HepG2 (cell line): ENCODE data around the gene GPS1. TPM values are rescaled to one million over a fixed set of nuclear protein-coding genes. Genes with fewer than 3 reads are reported as not detected.

Experiments used
- AGO1 ChIP-seq: fragments of 200-400 bp; formaldehyde crosslinking; IDR thresholded peaks from 2 replicates; pipeline ENCODE4 v1.6.1; 2017; ENCODE audit warnings: mild to moderate bottlenecking, low read depth, low read length, moderate library complexity; ENCODE audit not compliant: poor library complexity, severe bottlenecking
- AGO2 ChIP-seq: fragments of 200-400 bp; formaldehyde crosslinking; optimal IDR thresholded peaks from 2 replicates; pipeline ENCODE3; 2017; ENCODE audit warnings: mild to moderate bottlenecking, low read depth, low read length, moderate library complexity
- ARHGAP35 ChIP-seq: sonication (generic); formaldehyde crosslinking; IDR thresholded peaks from 2 replicates; pipeline ENCODE4 v1.9.0; 2022; ENCODE audit warnings: mild to moderate bottlenecking, inconsistent platforms, moderate library complexity, missing genetic modification reagents, borderline replicate concordance
- GABPB1 ChIP-seq: IDR thresholded peaks from 2 replicates; pipeline ENCODE4 v1.6.1; 2016; ENCODE audit warnings: mild to moderate bottlenecking, missing genetic modification reagents, moderate library complexity, missing compliant biosample characterization
- HNRNPLL ChIP-seq: fragments of 200-400 bp; formaldehyde crosslinking; IDR thresholded peaks from 2 replicates; pipeline ENCODE4 v1.6.1; 2017; ENCODE audit warnings: mild to moderate bottlenecking, low read depth, low read length; ENCODE audit not compliant: poor library complexity, severe bottlenecking
- KAT2B ChIP-seq: fragments of 150-350 bp; IDR thresholded peaks from 2 replicates; pipeline ENCODE4 v1.6.1; 2014; ENCODE audit warnings: low read depth, low read length, borderline replicate concordance
- RBFOX2 ChIP-seq: fragments of 200-400 bp; formaldehyde crosslinking; IDR thresholded peaks from 2 replicates; pipeline ENCODE4 v1.6.1; 2017; ENCODE audit warnings: low read depth, mild to moderate bottlenecking, low read length
- SUZ12 ChIP-seq: fragments of 150-350 bp; IDR thresholded peaks from 2 replicates; pipeline ENCODE4 v1.6.1; 2014; ENCODE audit warnings: low read depth, low read length
- TCF12 ChIP-seq, 2 experiments: fragments of 450-650 bp in 1 of 2; sonication (generic) in 1 of 2; formaldehyde crosslinking in 1 of 2; IDR thresholded peaks; 2 replicates each; pipeline versions ENCODE4 v1.6.1 to v1.8.0; 2017 to 2022; ENCODE audit warnings: antibody characterized with exemption in 1 of 2, mild to moderate bottlenecking in 1 of 2, missing genetic modification reagents in 1 of 2, moderate library complexity in 1 of 2
- TGIF2 ChIP-seq: IDR thresholded peaks from 2 replicates; pipeline ENCODE4 v1.6.1; 2016; ENCODE audit warnings: control low read depth, missing compliant biosample characterization
- TSC22D2 ChIP-seq: sonication (generic); formaldehyde crosslinking; IDR thresholded peaks from 2 replicates; pipeline ENCODE4 v1.5.1; 2020; ENCODE audit warnings: missing genetic modification reagents, mild to moderate bottlenecking, borderline replicate concordance
- ZNF337 ChIP-seq: sonication (generic); formaldehyde crosslinking; IDR thresholded peaks from 2 replicates; pipeline ENCODE4 v1.5.1; 2020; ENCODE audit warnings: missing genetic modification reagents, low read depth, mild to moderate bottlenecking, borderline replicate concordance
- ZSCAN9 ChIP-seq: IDR thresholded peaks from 2 replicates; pipeline ENCODE4 v1.6.1; 2016; ENCODE audit warnings: borderline replicate concordance
- polyA plus RNA-seq, 8 experiments: library from polyadenylated mRNA; depleted of rRNA in 3 of 8; stranded (reverse) in 7 of 8; unstranded in 1 of 8; fragments of >200 nt; fragmentation: Illumina TruSeq in 4 of 8; extraction: Trizol in 4 of 8; gene quantifications; 2 replicates each; pipeline versions ENCODE4 v1.2.1 to v1.2.3, GENCODE V29; 2011 to 2016; ENCODE audit warnings: low read depth in 4 of 8, missing spikeins in 1 of 8, mixed read lengths in 1 of 8; ENCODE audit not compliant: insufficient read depth in 1 of 8
- total RNA-seq, 5 experiments: library from RNA; depleted of rRNA; stranded (reverse); fragments of >200 nt; fragmentation: Illumina TruSeq; extraction: Trizol; gene quantifications; 2 replicates each; pipeline ENCODE4 v1.2.3, GENCODE V29; 2016; ENCODE audit warnings: low read depth in 1 of 5
- TF ChIP-seq, protein P1 (sequence below): sonication (generic); formaldehyde crosslinking; IDR thresholded peaks from 2 replicates; pipeline ENCODE4 v1.4.0; 2020; ENCODE audit warnings: missing genetic modification reagents, borderline replicate concordance
- TF ChIP-seq, protein P2 (sequence below): sonication (generic); formaldehyde crosslinking; IDR thresholded peaks from 2 replicates; pipeline ENCODE4 v1.4.0; 2020; ENCODE audit warnings: missing genetic modification reagents

GPS1 gene
- total and polyA plus RNA-seq, 2 of the 13 experiments (the other 11 are each of a cell fraction or from before 2014, with no cell fraction given), result 124 to 128 TPM

DNA sequence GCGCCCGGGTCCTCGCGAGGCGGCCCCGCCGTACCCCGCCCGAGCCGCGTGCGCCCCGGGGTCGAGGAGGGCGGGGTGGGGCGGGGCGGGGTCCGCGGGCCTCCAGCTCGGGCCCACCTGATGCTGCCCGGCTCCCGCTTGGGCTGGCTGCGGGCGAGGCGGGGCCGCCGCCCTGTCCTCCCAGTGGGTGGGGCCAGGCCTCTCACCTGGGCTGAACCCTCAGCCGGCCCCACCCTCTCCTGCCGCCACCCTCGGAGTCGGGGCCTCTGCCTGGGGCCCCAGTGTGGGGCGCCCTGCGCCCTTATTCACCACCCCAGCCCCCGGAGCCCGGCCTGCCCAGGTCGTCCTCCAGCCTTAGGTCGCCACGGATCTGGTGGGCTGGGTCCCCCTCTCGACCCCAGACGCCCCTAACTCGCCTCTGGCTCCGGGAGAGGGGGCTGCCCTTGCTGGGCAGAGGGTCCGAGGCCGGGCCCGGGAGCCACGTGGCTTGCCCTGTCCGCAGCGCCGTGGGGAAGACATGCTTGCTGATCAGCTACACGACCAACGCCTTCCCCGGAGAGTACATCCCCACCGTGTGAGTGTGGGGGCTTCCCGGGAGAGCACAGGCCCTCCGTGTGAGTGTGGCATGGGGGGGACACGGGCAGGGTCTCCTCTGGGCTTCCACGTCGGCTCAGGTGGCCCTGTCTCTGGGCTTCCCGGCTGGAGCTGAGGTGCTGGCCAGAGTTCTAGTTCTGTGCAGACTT is 19.6 kb upstream of the GPS1 start (continued):
- no peak for TF ChIP-seq ARHGAP35 (CRISPR knock-in tag)
- TF ChIP-seq KAT2B, result no peak
- no peak for TF ChIP-seq TCF12 (IDR thresholded peaks at IDR 0.05)
- TF ChIP-seq TCF12 (CRISPR knock-in tag; IDR thresholded peaks at IDR 0.05), result 0 out of 2 replicates have a peak, but pooled peaks have one; percentile 25
- TF ChIP-seq, protein P1, sequence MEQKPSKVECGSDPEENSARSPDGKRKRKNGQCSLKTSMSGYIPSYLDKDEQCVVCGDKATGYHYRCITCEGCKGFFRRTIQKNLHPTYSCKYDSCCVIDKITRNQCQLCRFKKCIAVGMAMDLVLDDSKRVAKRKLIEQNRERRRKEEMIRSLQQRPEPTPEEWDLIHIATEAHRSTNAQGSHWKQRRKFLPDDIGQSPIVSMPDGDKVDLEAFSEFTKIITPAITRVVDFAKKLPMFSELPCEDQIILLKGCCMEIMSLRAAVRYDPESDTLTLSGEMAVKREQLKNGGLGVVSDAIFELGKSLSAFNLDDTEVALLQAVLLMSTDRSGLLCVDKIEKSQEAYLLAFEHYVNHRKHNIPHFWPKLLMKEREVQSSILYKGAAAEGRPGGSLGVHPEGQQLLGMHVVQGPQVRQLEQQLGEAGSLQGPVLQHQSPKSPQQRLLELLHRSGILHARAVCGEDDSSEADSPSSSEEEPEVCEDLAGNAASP (CRISPR knock-in tag), result 0 out of 2 replicates have a peak, but pooled peaks have one; percentile 25
- TF ChIP-seq RBFOX2, result peak; percentile 69
- TF ChIP-seq, protein P2, sequence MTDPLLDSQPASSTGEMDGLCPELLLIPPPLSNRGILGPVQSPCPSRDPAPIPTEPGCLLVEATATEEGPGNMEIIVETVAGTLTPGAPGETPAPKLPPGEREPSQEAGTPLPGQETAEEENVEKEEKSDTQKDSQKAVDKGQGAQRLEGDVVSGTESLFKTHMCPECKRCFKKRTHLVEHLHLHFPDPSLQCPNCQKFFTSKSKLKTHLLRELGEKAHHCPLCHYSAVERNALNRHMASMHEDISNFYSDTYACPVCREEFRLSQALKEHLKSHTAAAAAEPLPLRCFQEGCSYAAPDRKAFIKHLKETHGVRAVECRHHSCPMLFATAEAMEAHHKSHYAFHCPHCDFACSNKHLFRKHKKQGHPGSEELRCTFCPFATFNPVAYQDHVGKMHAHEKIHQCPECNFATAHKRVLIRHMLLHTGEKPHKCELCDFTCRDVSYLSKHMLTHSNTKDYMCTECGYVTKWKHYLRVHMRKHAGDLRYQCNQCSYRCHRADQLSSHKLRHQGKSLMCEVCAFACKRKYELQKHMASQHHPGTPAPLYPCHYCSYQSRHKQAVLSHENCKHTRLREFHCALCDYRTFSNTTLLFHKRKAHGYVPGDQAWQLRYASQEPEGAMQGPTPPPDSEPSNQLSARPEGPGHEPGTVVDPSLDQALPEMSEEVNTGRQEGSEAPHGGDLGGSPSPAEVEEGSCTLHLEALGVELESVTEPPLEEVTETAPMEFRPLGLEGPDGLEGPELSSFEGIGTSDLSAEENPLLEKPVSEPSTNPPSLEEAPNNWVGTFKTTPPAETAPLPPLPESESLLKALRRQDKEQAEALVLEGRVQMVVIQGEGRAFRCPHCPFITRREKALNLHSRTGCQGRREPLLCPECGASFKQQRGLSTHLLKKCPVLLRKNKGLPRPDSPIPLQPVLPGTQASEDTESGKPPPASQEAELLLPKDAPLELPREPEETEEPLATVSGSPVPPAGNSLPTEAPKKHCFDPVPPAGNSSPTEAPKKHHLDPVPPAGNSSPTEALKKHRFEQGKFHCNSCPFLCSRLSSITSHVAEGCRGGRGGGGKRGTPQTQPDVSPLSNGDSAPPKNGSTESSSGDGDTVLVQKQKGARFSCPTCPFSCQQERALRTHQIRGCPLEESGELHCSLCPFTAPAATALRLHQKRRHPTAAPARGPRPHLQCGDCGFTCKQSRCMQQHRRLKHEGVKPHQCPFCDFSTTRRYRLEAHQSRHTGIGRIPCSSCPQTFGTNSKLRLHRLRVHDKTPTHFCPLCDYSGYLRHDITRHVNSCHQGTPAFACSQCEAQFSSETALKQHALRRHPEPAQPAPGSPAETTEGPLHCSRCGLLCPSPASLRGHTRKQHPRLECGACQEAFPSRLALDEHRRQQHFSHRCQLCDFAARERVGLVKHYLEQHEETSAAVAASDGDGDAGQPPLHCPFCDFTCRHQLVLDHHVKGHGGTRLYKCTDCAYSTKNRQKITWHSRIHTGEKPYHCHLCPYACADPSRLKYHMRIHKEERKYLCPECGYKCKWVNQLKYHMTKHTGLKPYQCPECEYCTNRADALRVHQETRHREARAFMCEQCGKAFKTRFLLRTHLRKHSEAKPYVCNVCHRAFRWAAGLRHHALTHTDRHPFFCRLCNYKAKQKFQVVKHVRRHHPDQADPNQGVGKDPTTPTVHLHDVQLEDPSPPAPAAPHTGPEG (CRISPR knock-in tag), result no peak
- no peak for TF ChIP-seq ZSCAN9 (CRISPR knock-in tag)
- TF ChIP-seq HNRNPLL, result peak; percentile 19
- TF ChIP-seq SUZ12, result no peak
- TF ChIP-seq TGIF2, result no peak
- peak; percentile 95 for TF ChIP-seq AGO2
- TF ChIP-seq ZNF337 (CRISPR knock-in tag), result no peak
- TF ChIP-seq GABPB1 (CRISPR knock-in tag), result peak; percentile 20; the same call in 1 of the 2 replicates
- TF ChIP-seq AGO1, result peak; percentile 63
- TF ChIP-seq TSC22D2, result no peak
